ENCODE data around the gene FBLN5. TPM values are rescaled to one million over a fixed set of nuclear protein-coding genes. Genes with fewer than 3 reads are reported as not detected.
"Not testable (repeated sequence)": the region's sequence is repeated elsewhere in the genome, so short reads cannot be mapped to it uniquely, and the experiment has no call there.

The FBLN5 gene
- total RNA-seq, 1 experiment from 2014 or later, result 18.7 TPM

DNA sequence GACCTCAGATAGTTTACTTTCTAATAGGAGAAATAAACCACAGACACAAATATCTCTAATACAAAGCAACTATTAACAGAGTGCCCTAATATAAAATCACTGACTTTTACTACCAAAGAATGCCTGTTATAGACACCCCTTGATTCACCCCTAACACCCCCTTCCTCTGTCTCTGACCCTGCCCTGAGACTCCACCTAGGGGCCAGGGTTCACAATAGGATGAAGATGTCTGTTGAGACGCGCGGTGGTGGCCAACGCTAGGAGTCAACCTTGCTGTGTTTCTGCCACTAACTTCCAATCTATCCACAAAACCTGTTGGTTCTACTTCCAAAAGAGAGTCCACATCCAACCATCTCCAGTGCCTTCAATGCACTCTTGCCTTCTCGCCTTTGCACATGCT, 69.2 kb downstream of the FBLN5 start:
- Histone ChIP-seq H3K9me3 (replicated peaks) (no peaks in the 10 kb centered on the region), H3K36me3 (no peaks in the 10 kb centered on the region), H3K27me3 (replicated peaks) (no peaks in the 10 kb centered on the region), H3K4me3 (no peak overlapping the region), H3K27ac (no peak overlapping the region), H3K4me1 (replicated peaks) (no peaks in the 10 kb centered on the region)
- no peak for DNase-seq (ENCODE audit: low read depth in 1 of 2, low spot score in 2 of 2)

DNA sequence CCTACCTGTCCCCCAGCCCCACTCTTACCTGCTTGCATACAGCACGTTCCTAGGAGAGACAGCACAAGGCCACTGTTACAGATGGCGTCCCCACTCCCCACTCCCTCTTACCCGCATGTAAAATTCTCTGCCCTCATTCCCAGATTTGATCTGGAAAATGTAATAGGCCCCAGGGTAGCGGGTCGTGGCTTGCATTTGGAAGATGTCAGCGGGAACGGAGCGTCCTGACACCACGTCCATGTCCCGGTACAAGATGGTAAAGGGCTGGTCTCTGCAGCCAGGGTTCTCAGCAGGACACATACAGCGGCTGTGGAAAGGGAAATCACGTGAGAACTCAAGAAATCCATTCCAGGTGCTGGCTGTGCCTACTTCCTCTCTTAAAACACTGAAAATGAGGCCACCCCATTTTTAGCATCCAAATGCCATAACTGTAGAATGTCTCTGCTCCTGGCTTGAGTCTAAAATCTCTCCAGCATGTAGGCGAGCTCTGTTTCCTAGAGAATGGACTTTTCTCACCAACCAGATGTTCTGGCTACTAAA, 70.0 kb downstream of the FBLN5 start:
- Histone ChIP-seq H3K36me3 (no peaks in the 10 kb centered on the region), H3K27me3 (replicated peaks) (no peaks in the 10 kb centered on the region), H3K4me1 (replicated peaks) (no peaks in the 10 kb centered on the region), H3K9me3 (replicated peaks) (no peaks in the 10 kb centered on the region), H3K27ac (no peak overlapping the region), H3K4me3 (no peak overlapping the region)
- no peak for DNase-seq (ENCODE audit: low read depth in 1 of 2, low spot score in 2 of 2)

DNA sequence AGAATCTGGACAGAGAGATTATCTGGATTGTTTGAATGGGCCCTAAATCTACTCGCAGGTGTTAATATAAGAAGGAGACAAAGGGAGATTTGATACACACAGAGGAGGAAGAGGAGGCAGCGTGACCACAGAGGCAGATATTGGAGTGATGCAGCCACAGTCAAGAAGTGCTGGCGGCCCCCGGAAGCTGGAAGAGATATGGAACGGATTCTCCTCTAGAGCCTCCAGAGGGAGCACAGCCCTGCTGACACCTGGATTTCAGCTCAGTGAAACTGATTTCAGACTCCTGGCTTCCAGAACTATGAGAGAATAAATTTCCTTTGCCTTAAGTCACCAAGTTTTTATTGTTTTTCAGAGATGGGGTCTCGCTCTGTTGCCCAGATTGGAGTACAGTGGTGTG, 71.0 kb downstream of the FBLN5 start:
- H3K27me3 ChIP-seq (replicated peaks), result no peaks in the 10 kb centered on the region
- H3K4me1 ChIP-seq (replicated peaks), result no peaks in the 10 kb centered on the region
- H3K27ac ChIP-seq, result no peak overlapping the region
- DNase-seq (ENCODE audit: low read depth in 1 of 2, low spot score in 2 of 2), result no peak
- H3K4me3 ChIP-seq, result no peak overlapping the region
- H3K36me3 ChIP-seq, result no peaks in the 10 kb centered on the region
- H3K9me3 ChIP-seq (replicated peaks), result no peaks in the 10 kb centered on the region

DNA sequence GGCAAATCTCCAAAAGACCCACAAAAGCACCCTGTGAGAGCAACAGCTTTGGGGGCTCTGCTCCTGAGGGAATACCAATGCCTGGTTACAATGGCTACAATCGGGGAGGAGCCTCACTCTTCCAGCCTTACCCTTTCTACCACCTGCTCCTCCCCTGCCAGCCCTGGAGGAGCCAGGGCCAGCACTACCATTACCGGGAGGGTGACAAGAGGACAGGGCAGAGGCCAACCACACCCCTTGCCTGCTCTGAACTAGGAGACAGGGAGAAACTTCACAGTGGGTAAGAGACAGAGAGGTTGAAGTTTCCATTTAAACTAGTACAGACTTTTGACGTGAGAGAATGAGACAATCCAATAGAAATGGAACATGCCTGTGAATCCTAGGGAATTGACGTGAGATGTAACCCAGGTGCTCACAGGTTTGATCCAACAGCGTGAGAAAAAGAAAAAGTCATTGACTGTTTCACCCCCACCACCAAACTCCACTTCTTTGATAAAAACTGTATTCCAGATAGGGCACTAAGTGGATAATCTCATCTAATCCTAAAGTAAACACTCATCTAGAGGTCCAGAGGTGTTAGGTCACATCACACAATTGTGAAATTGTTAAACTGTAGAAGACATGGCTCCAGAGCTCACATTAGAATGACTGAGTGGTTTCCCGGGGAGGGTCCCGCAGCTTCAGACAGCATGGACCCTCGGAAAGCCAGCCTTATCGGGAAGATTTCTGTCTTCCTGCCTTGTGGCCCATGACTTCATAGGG, 71.8 kb downstream of the FBLN5 start:
- H3K27me3 ChIP-seq (replicated peaks), result no peaks in the 10 kb centered on the region
- DNase-seq (ENCODE audit: low read depth in 1 of 2, low spot score in 2 of 2), result no peak
- H3K36me3 ChIP-seq, result no peaks in the 10 kb centered on the region
- no peak overlapping the region for H3K27ac ChIP-seq
- H3K9me3 ChIP-seq (replicated peaks), result no peaks in the 10 kb centered on the region
- H3K4me1 ChIP-seq (replicated peaks), result no peaks in the 10 kb centered on the region
- H3K4me3 ChIP-seq, result no peak overlapping the region

DNA sequence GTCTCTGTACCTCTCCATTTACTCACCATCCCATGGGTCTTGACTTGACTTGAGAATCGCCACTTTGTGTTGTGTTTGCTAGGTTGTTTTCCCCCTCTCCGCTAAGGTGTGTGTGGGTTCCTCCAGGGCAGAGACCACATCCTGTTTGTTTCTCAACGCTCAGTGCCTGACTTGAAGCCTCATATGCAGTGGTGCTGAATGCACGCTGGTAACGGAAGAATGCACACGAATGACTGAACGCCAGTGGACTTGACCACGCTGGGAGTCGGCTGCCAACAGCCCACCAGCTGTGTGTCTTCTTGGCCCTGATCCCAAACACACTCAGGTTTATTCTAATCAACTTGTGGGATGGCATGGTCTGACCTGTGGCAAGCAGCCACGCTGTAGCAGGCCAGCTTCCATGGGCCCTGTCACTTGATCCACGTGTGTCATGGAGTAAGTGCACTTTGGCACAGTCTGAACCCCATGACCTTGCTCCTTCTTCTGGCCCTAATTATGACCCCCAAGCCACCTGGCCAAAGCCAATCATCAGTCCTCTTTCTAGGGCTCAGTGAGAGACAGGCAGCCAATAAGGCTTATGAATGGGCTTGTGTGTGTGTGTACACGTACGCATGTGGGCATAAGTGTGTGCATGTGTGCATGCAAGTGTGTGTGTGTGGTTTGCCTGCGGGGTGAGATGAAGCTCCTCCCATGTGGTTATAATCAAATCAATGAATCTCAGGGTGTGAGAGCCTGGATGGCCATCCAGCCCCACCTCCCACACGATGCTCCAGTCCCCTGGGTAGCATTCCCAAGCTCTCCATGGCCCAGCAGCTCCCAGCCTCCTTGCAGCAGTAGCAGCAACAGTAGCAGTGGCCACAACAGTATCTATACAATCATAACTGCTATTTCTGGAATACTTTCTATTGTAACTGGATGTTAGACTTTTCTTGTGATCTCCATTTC, 73.8 kb downstream of the FBLN5 start:
- no peaks in the 10 kb centered on the region for H3K27me3 ChIP-seq (replicated peaks)
- DNase-seq (ENCODE audit: low read depth in 1 of 2, low spot score in 2 of 2), result no peak
- H3K4me1 ChIP-seq (replicated peaks), result no peaks in the 10 kb centered on the region
- H3K4me3 ChIP-seq, result no peak overlapping the region
- no peaks in the 10 kb centered on the region for H3K36me3 ChIP-seq
- no peak overlapping the region for H3K27ac ChIP-seq
- no peaks in the 10 kb centered on the region for H3K9me3 ChIP-seq (replicated peaks)

DNA sequence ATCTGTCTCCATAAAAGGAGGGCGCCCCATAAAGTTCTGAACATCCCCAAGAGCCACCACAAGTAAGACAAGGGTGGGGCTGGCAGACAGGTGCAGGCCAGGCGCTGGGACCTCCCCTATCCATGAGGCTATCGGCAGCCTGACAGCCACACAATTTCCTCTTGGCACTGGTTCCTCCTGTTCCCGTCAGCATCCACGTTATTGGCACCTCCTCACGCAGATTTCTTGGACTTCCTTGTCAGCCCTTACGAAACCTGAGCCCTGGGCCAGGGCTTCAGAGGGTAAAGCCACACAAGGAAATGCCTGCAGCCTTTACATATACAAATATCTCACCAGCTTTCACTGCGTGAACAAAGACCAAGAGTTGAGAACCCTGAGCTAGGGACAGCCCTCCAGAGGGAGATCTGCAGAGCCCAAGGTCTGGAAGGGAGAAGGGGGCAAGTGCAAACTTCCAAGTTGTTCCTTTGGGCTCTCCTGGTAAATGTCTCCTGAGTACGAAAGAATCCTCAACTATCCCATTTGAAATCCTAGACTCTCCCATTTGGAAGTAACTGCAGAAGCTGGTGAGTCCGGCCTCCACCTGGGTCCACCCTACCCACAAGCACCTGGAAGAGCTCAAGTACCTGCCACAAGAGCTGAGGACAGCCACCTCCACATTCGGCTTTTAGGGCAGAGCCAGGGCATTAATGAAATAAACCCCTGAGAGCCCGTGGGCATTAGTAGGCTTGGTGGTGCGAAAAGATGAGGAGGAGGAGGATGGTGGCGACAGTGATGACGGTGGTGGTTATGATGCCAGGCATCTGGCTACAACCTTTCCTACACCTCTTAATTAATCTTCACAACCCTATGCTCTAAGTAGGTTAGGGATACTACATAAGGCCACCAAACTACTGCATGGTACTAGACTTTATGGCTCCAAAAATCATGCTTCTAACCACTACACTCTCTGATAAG, 74.7 kb downstream of the FBLN5 start:
- Histone ChIP-seq H3K27ac (no peak overlapping the region), H3K4me3 (no peak overlapping the region), H3K9me3 (replicated peaks) (no peaks in the 10 kb centered on the region), H3K36me3 (no peaks in the 10 kb centered on the region), H3K27me3 (replicated peaks) (no peaks in the 10 kb centered on the region), H3K4me1 (replicated peaks) (no peaks in the 10 kb centered on the region)
- no peak for DNase-seq (ENCODE audit: low read depth in 1 of 2, low spot score in 2 of 2)

DNA sequence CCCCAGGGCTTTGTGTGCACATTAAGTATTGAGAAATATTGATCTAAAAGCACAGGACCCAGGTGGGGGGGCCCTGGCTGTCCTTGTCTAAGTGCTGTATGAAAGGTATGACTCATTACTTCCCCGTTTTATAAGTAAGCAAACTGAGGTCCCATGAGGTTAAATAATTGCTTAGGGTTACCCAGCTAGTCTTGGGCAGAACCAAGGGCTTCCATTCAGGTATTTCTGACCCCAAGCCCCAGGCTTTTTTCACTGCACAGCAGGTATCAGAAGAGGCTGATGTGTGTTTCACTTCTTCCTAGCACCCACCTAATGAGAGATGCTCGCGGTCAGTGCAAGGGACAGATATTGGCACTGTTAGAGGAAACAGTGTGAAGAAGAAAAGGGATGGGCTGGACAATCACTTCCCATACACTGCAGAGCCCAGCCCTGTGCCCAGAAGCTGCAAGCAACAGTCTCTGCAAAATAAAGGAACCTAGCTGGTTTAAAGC, 75.4 kb downstream of the FBLN5 start:
- no peak for DNase-seq (ENCODE audit: low read depth in 1 of 2, low spot score in 2 of 2)

DNA sequence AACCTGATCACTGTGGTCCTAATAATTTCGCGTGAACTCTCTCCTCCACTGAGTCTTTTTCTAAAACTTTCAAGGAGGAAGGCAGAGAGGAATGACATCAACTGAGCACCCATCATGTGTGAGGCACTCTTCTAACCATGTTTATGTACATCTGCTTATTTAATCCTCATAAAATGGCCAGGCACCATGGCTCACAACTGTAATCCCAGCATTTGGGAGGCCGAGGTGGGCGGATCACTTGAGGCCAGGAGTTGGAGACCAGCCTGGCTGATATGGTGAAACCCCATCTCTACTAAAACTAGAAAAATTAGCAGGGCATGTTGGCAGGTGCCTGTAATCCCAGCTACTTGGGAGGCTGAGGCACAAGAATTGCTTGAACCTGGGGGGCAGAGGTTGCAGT, 76.1 kb downstream of the FBLN5 start:
- H3K4me3 ChIP-seq; H3K36me3 ChIP-seq; DNase-seq (ENCODE audit: low read depth in 1 of 2, low spot score in 2 of 2); H3K4me1 ChIP-seq (replicated peaks); H3K9me3 ChIP-seq (replicated peaks); H3K27ac ChIP-seq; H3K27me3 ChIP-seq (replicated peaks): not testable (repeated sequence)

More for the DNA sequence above, 75.4 kb downstream of the FBLN5 start:
- Histone ChIP-seq H3K4me3 (no peak overlapping the region), H3K27me3 (replicated peaks) (no peaks in the 10 kb centered on the region), H3K9me3 (replicated peaks) (no peaks in the 10 kb centered on the region), H3K4me1 (replicated peaks) (no peaks in the 10 kb centered on the region), H3K36me3 (no peaks in the 10 kb centered on the region), H3K27ac (no peak overlapping the region)

DNA sequence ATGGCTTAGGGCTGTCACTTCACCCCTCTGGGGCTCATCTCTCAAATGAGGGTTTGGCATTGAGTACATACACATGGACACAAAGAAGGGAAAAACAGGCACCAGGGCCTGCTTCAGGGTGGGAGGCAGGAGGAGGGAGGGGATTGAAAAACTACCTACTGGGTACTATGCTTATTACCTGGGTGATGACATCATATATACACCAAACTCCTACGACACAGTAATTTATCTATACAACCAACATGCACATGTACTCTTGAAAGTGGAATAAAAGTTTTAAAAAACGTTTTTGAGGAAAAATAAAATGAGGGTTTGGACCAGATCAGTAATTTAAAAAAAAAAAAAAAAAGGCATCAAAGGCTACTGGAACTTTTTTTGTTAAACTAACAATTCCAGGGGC, 76.6 kb downstream of the FBLN5 start:
- H3K4me3 ChIP-seq, result no peak overlapping the region
- H3K27me3 ChIP-seq (replicated peaks), result no peaks in the 10 kb centered on the region
- no peak overlapping the region for H3K27ac ChIP-seq
- no peaks in the 10 kb centered on the region for H3K36me3 ChIP-seq
- no peaks in the 10 kb centered on the region for H3K4me1 ChIP-seq (replicated peaks)
- DNase-seq (ENCODE audit: low read depth in 1 of 2, low spot score in 2 of 2), result no peak
- H3K9me3 ChIP-seq (replicated peaks), result no peaks in the 10 kb centered on the region

DNA sequence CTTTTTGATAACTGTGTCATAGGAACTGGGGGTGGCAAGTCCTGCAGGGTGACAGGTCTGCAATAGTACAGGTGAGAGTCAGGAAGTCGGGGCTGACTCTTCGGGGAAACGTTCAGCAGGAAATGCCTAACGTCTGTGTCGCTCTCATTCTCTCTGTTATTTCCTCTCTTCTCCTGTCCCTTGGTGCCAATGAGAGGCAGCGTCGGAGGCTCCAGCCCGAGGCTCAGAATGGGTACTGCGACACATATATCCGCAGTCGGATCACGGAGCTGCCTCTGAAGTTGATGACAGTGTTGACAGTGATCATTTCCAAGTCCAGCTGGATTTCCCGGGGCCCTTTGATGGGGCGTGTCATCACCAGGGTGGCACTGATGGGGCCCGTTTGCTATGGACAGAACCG, 77.5 kb downstream of the FBLN5 start:
- Histone ChIP-seq H3K36me3 (no peaks in the 10 kb centered on the region), H3K4me1 (replicated peaks) (no peaks in the 10 kb centered on the region), H3K27ac (no peak overlapping the region), H3K9me3 (replicated peaks) (no peaks in the 10 kb centered on the region), H3K27me3 (replicated peaks) (no peaks in the 10 kb centered on the region), H3K4me3 (no peak overlapping the region)
- no peak for DNase-seq (ENCODE audit: low read depth in 1 of 2, low spot score in 2 of 2)

DNA sequence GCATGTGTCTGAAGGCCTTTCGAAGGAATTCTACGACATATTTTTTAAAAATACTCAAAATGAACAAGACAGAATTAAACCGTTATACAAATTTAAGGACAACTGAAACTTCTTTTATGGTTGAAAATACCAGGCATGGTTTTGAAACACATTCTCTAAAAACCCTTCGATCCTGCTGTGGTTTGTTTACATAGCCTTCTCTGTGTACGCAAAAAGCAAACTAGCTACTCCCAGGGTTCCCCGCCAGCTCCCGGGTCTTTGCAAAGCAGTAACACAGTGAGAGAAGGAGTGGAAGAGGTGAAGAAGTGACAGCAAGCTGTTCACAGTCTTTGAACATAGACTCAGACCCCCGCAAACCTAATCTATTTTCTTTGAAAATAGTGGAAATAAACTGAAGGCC, 77.9 kb downstream of the FBLN5 start:
- no peak for DNase-seq (ENCODE audit: low read depth in 1 of 2, low spot score in 2 of 2)
- H3K27ac ChIP-seq, result no peak overlapping the region
- H3K4me3 ChIP-seq, result no peak overlapping the region
- no peaks in the 10 kb centered on the region for H3K4me1 ChIP-seq (replicated peaks)
- H3K36me3 ChIP-seq, result no peaks in the 10 kb centered on the region
- no peaks in the 10 kb centered on the region for H3K27me3 ChIP-seq (replicated peaks)
- no peaks in the 10 kb centered on the region for H3K9me3 ChIP-seq (replicated peaks)

DNA sequence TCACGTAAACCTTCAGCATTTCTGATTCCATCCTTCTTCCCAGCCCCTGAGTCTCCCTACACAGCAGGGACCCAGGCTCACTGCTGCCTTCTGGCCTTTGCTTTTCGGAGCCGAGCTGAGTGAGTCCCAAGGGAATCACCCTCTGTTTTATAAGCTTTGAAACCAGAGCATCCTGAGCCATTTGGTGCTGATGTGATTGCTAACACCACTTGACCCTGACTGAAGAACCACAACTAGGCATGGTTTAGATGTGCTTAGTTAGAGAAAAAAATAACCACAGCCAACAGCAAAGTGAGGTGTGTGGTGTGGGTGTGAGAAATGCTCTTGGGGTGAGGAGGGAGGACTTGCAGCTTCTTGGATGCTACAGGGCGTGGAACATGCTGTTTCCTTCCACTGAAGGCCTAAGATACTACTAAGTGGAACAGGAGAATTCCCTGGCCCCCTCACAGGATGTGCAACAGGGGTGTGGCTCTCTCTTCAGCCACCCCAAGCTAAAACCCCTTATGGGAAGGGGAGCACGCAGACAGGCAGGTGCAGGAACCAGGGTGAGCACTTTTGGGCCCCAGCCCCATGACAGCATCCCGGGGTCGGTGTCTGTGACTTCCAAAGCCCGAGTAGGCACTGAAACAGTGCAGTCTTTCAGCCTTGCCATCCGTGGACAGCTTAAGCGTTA, 80.0 kb downstream of the FBLN5 start, which contains the start of gene TC2N:
Gene TC2N, minus strand, starts transcription at position 221 of the 673 bp plus-strand sequence. CDS start 53,767 bp downstream, outside the sequence.
- Histone ChIP-seq H3K4me1 (replicated peaks) (no peaks in the 10 kb centered on the region), H3K9me3 (replicated peaks) (no peaks in the 10 kb centered on the region), H3K27ac (no peak within 1 kb of the TSS), H3K4me3 (no peak within 1 kb of the TSS), H3K27me3 (replicated peaks) (no peaks in the 10 kb centered on the region), H3K36me3 (no peaks in the 10 kb centered on the region)
- DNase-seq (ENCODE audit: low read depth in 1 of 2, low spot score in 2 of 2), result no peak
